Left ventricle myocardium inferior (tissue), 1 donor: ENCODE data around the gene CFAP61. TPM values are rescaled to one million over a fixed set of nuclear protein-coding genes. Genes with fewer than 3 reads are reported as not detected.
A peak's percentile ranks its signal among the peaks of the same experiment; 100 is the strongest.

Source experiments
- DNase-seq: peaks from one replicate; pipeline ENCODE4 v3.0.0-alpha.2; 2020
- H3K27ac ChIP-seq: fragments of 200-600 bp; replicated peaks from 2 replicates; pipeline ENCODE4 v1.8.0; 2021
- H3K27me3 ChIP-seq: fragments of 200-600 bp; 2 replicates; pipeline ENCODE4 v1.8.0; 2021; ENCODE audit warnings: low read depth
- H3K36me3 ChIP-seq: fragments of 200-600 bp; 2 replicates; pipeline ENCODE4 v1.8.0; 2021
- H3K4me1 ChIP-seq: fragments of 200-600 bp; 2 replicates; pipeline ENCODE4 v1.8.0; 2021
- H3K4me3 ChIP-seq: fragments of 200-600 bp; 2 replicates; pipeline ENCODE4 v1.8.0; 2021; ENCODE audit warnings: mild to moderate bottlenecking, moderate library complexity
- H3K9me3 ChIP-seq: fragments of 200-600 bp; replicated peaks from 2 replicates; pipeline ENCODE4 v1.8.0; 2021
- CTCF ChIP-seq: fragments of 200-600 bp; IDR thresholded peaks from 2 replicates; pipeline ENCODE4 v1.8.0; 2021; ENCODE audit warnings: antibody characterized with exemption, mild to moderate bottlenecking, borderline replicate concordance
- intact Hi-C: fragments of 100-400 bp; cut with micrococcal nuclease; formaldehyde crosslinking; loops from one replicate; pipeline ENCODE4 v1.11.0; 2022
- total RNA-seq: library from RNA; stranded (reverse); fragmentation: NEBNext Ultra II Directional; extraction: Animal tissue kit (Norgen Biotek cat#: 25700); gene quantifications from one replicate; pipeline ENCODE4 v1.2.1, GENCODE V29; 2021
- donor health status: DM: no; HTN: yes; CAD: no; lungs with severe emphysema.

The CFAP61 gene
- total RNA-seq, 1 donor from 2014 or later, result 54.8 TPM

DNA sequence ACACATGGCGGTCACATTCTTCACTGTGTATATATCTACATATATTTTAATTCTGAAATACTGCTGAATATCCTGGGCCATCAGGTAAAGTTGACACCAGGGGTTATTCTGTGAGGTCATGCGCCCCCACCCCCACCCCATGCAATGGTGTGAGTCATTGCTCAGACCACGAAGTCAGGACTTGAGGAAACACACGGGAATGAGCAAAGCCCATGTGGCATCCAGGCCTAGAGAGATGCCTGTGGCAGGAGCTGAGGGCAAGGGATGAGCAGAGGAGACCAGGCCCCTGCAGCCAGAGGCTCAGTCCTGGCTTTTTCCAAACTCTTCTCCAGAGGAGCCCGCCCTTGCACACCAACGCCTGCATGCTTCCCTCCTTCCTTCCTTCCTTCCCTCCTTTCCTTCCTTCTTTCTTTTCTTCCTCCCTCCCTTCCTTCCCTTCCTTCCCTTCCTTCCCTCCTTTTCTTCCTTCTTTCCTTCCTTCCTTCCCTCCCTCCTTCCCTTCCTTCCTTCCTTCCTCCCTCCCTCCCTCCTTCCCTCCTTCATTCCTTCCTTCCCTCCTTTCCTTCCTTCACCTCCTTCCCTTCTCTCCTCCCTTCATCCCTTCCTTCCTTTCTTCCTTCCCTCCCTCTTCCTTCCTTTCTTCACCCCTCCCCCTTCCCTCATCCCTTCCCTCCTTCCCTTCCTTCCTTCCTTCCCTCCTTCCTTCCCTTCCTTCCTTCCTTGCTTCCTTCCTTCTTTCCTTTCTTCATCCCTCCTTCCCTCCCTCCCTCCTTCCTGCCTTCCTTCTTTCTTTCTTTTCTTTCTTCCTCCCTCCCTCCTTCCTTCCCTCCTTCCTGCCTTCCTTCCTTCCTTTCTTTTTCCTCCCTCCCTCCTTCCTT, 243.5 kb downstream of the CFAP61 start:
- Histone ChIP-seq H3K27me3 (no peaks in the 10 kb centered on the region), H3K27ac (no peak overlapping the region), H3K36me3 (no peaks in the 10 kb centered on the region), H3K4me1 (no peaks in the 10 kb centered on the region), H3K9me3 (no peaks in the 10 kb centered on the region), H3K4me3 (no peak overlapping the region)
- intact Hi-C loops, result no loop called here
- TF ChIP-seq CTCF, result no peak
- DNase-seq, result no peak

DNA sequence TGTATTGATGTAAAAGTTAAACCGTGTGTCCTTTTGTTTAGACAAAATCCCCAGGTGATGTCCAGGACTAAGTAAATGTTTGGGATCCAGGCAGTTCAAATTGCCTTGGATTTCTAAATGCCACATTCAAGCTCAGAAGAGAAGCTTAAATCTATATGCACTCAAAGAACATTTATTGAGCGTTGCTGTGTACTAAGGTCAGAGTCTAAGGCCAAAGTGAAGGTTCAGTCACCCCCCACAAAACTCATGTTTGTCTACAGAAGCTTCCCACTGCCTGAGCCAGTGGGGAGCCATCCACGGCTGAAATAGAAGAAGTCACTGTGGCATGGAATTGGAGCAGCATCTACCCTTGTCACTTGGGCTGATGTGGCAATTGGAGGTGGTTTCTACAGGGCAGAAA, 244.8 kb downstream of the CFAP61 start:
- Histone ChIP-seq H3K27ac (no peak overlapping the region), H3K27me3 (no peaks in the 10 kb centered on the region), H3K4me1 (no peaks in the 10 kb centered on the region), H3K36me3 (no peaks in the 10 kb centered on the region), H3K9me3 (no peaks in the 10 kb centered on the region), H3K4me3 (no peak overlapping the region)
- no peak for DNase-seq
- intact Hi-C loops, result no loop called here
- no peak for TF ChIP-seq CTCF

DNA sequence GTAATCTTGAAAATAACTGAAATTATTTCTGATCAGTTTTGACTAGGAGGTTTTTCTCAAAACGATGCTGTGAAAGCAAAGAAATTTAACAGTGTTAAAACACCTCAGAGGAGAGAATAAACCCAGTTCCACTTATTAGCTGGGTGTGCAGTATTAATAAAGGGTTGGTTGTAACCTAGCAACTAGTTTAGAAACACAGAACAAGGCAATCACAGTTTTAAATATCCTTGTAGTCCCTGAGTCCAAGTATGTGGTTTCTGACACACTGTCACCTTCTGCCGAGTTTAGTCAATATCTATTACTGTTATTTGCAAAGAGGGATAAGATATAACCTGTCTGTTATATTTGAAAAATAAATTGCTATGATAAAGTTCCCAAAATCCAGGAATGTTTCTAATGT, 245.4 kb downstream of the CFAP61 start:
- no peak for DNase-seq
- no peaks in the 10 kb centered on the region for H3K36me3 ChIP-seq
- H3K27me3 ChIP-seq, result no peaks in the 10 kb centered on the region
- intact Hi-C loops, result no loop called here
- no peaks in the 10 kb centered on the region for H3K4me1 ChIP-seq
- no peak overlapping the region for H3K27ac ChIP-seq
- no peak for TF ChIP-seq CTCF
- H3K9me3 ChIP-seq, result no peaks in the 10 kb centered on the region
- no peak overlapping the region for H3K4me3 ChIP-seq

DNA sequence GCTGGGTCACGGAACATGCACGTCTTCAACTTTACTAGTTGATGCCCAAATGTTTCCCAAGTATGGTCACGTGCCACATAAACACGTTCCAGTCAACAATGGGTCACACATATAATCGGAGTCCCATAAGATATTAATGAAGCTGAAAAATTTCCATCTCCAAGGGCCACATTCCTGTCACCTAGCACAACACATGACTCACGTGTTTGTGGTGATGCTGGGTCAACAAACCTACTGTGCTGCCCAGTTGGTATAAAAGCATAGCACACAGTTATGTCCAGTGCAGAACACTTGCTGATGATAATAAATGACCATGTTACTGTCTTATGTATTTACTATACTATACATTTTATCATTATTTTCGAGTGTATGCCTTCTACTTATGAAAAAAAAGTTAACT, 247.6 kb downstream of the CFAP61 start:
- Histone ChIP-seq H3K27ac (no peak overlapping the region), H3K4me3 (no peak overlapping the region), H3K4me1 (no peaks in the 10 kb centered on the region), H3K27me3 (no peaks in the 10 kb centered on the region), H3K36me3 (no peaks in the 10 kb centered on the region), H3K9me3 (no peaks in the 10 kb centered on the region)
- intact Hi-C loops, result no loop called here
- DNase-seq, result no peak
- TF ChIP-seq CTCF, result no peak

DNA sequence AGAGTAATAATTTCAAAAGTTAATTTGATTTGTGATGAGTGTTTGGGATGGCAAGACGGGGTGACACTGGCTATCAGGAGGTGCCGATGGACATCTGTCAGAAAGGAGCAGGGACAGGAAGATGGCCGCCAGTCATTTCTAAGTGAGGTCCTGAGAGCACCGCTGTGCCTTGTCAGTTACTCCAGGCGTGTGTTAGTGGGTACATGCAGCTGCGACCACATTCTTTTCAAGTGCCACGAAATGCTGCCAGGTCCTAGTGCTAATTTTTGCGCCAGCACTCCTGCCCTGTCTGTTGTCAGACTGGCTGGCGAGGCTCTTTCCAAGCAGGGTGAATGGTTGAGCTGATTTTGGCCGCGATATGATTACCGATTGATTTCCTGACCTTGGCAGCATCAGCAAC, 251.0 kb downstream of the CFAP61 start:
- no peaks in the 10 kb centered on the region for H3K9me3 ChIP-seq
- peak; percentile 30 for DNase-seq
- no peaks in the 10 kb centered on the region for H3K4me1 ChIP-seq
- intact Hi-C loops, result no loop called here
- H3K4me3 ChIP-seq, result peak overlapping the region; percentile 50
- no peaks in the 10 kb centered on the region for H3K27me3 ChIP-seq
- H3K27ac ChIP-seq, result peak overlapping the region; percentile 79
- H3K36me3 ChIP-seq, result no peaks in the 10 kb centered on the region
- TF ChIP-seq CTCF, result no peak
